Kidney epithelial cell (primary cell): ENCODE measurements around the gene NELL1. TPM values are rescaled to one million over a fixed set of nuclear protein-coding genes. Genes with fewer than 3 reads are reported as not detected.

Source experiments
- DNase-seq: peaks from one replicate; pipeline ENCODE4 v3.0.0-alpha.2; 2010; ENCODE audit warnings: low read depth
- H3K27me3 ChIP-seq: 2 replicates; pipeline ENCODE4 v1.6.0; 2011; ENCODE audit warnings: low read length; ENCODE audit not compliant: control insufficient read depth, insufficient read depth
- H3K36me3 ChIP-seq: 2 replicates; pipeline ENCODE4 v1.5.1; 2011; ENCODE audit warnings: low read length; ENCODE audit not compliant: control insufficient read depth, insufficient read depth
- H3K4me3 ChIP-seq: 2 replicates; pipeline ENCODE4 v1.5.1; 2011; ENCODE audit warnings: low read depth, mild to moderate bottlenecking, control low read depth, low read length
- CTCF ChIP-seq: IDR thresholded peaks from 2 replicates; pipeline ENCODE4 v1.5.1; 2011; ENCODE audit warnings: mild to moderate bottlenecking, moderate library complexity, low read length, control low read depth, inconsistent platforms; ENCODE audit not compliant: insufficient read depth, poor library complexity, severe bottlenecking
- total RNA-seq: library from RNA; depleted of rRNA; stranded (reverse); fragments of >200 nt; gene quantifications from 2 replicates; pipeline ENCODE4 v1.2.3, GENCODE V29; 2015

NELL1 gene
- total RNA-seq, 1 donor from 2014 or later, result 0.17 TPM

- Histone ChIP-seq H3K36me3 (no peaks in the 10 kb centered on the region), H3K27me3 (no peaks in the 10 kb centered on the region), H3K4me3 (no peak overlapping the region)
- TF ChIP-seq CTCF, result no peak
- no peak for DNase-seq
Measured at GRCh38 chr11:21066030-21066429, 396.6 kb downstream of the NELL1 start.

DNA sequence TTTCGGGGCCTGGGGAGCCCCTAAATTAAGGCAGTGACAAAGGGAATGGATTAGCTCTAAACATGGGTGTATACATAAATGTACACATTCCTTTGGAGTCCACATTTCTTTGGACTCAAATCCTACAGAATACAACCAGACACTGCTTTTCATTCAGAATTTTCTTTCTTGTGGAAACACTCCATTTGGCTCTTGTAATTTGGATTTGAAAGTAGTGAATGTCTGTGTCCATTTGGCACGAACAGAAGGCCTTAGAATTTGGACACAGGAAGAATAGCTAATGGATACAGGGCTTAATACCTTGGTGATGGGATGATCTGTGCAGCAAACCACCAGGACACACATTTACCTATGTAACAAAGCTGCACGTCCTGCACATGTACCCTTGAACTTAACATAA is 399.5 kb downstream of the NELL1 start:
- no peak for TF ChIP-seq CTCF
- Histone ChIP-seq H3K36me3 (no peaks in the 10 kb centered on the region), H3K4me3 (no peak overlapping the region), H3K27me3 (no peaks in the 10 kb centered on the region)
- no peak for DNase-seq

DNA sequence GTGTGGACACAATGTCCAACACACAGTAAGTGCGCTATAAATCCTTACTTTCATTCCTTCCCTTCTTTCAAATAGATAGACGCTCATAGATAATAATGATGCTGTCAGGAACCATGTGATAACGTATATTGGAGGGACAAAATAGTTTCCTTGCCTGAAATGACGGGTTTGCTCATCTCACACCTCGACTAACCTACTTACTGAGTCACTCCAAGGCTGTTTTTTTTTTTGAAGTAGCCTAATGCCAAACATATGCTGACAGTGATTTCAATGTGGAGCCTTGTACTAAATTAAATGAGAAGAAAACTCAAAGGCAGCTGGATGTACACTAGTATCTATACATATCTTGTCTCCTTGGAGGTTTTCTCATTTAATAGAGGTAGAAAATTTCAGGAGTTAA is 400.5 kb downstream of the NELL1 start:
- Histone ChIP-seq H3K36me3 (no peaks in the 10 kb centered on the region), H3K4me3 (no peak overlapping the region), H3K27me3 (no peaks in the 10 kb centered on the region)
- DNase-seq, result no peak
- TF ChIP-seq CTCF, result no peak

DNA sequence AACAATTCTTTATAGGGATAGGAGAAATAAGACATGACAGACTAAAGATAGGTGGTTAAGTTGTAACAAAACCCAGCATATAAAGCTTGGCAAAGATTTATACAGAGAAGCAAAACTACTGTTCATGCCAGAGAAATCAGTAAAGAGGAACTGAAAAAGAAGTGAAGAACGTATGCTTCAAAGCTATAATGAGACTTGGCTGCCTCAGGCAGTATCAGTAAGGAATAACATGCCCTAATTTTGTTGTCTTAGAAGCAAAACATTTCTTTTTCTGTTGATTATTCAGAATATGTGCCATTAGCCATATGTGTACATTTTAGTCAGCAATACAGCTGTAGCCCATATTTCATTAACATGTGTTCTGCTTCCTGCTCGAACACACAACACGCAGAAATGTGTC is 403.2 kb downstream of the NELL1 start:
- TF ChIP-seq CTCF, result no peak
- Histone ChIP-seq H3K36me3 (no peaks in the 10 kb centered on the region), H3K4me3 (no peak overlapping the region), H3K27me3 (no peaks in the 10 kb centered on the region)
- no peak for DNase-seq

GRCh38 chr11:21082853-21083252 is 413.5 kb downstream of the NELL1 start:
- no peak overlapping the region for H3K4me3 ChIP-seq
- no peak for TF ChIP-seq CTCF
- no peaks in the 10 kb centered on the region for H3K36me3 ChIP-seq
- H3K27me3 ChIP-seq, result no peaks in the 10 kb centered on the region
- no peak for DNase-seq

- no peak for DNase-seq
- Histone ChIP-seq H3K27me3 (no peaks in the 10 kb centered on the region), H3K36me3 (no peaks in the 10 kb centered on the region), H3K4me3 (no peak overlapping the region)
- TF ChIP-seq CTCF, result no peak
Measured at GRCh38 chr11:21088930-21089329, 419.5 kb downstream of the NELL1 start.
